IPS-18a (cell line): ENCODE data around the gene FZD2.
"Not testable (repeated sequence)": the region's sequence is repeated elsewhere in the genome, so short reads cannot be mapped to it uniquely, and the experiment has no call there.

Source experiments
- H3K27ac ChIP-seq: one replicate; pipeline ENCODE4 v1.5.1; 2013; ENCODE audit warnings: low read length
- H3K27me3 ChIP-seq: one replicate; pipeline ENCODE4 v1.6.1; 2013; ENCODE audit warnings: mild to moderate bottlenecking, low read length; ENCODE audit not compliant: control insufficient read depth, insufficient read depth
- H3K36me3 ChIP-seq: one replicate; pipeline ENCODE4 v1.6.1; 2013; ENCODE audit warnings: low read depth, low read length; ENCODE audit not compliant: control insufficient read depth
- H3K4me1 ChIP-seq: one replicate; pipeline ENCODE4 v1.6.1; 2013; ENCODE audit warnings: low read depth, low read length; ENCODE audit not compliant: control insufficient read depth
- H3K4me3 ChIP-seq: one replicate; pipeline ENCODE4 v1.5.1; 2013; ENCODE audit warnings: low read length
- H3K9ac ChIP-seq: one replicate; pipeline ENCODE4 v1.6.1; 2013; ENCODE audit warnings: mild to moderate bottlenecking, low read length, moderate library complexity
- H3K9me3 ChIP-seq: one replicate; pipeline ENCODE4 v1.6.1; 2013; ENCODE audit warnings: low read depth, low read length; ENCODE audit not compliant: control insufficient read depth

FZD2 gene

DNA sequence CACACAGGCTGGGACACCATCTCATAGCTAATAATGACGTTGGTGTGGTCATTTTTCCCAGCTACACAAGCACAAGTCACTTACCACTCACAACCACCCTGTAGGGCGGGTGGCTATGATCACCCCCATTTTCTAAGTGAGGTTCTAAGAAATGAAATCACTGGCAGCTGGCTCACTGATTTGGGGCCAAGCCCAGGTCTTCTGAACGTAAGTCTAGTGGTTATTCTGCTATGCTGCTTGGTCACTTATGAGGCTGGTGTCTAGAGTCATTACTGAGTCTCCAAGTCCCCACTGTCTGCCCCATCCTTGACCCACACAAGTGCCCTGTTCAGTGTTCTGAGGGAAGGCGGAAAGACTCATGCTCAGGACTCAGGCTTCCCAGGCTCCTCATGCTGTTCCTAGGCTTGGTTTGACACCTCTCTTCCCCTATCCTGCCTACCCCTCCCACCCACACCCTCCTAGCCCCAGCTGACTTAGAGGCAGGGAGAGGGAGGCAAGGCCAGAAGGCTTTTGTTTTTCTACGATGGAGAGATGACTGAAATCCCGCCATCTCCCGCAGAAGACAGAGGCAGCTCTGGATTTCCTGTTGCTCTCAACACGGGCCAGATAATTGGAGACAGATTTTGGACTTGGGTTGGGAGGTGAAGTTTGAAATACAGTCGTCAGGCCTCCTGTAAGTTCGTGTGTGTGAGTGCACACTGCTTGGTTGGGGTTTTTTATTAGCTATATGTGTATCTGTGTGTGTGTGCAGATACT is 32.2 kb downstream of the FZD2 start:
- Histone ChIP-seq H3K27me3 (no peaks in the 10 kb centered on the region), H3K9ac (no peak overlapping the region), H3K9me3 (no peaks in the 10 kb centered on the region), H3K36me3 (no peaks in the 10 kb centered on the region), H3K4me1 (no peaks in the 10 kb centered on the region), H3K4me3 (no peak overlapping the region), H3K27ac (no peak overlapping the region)

DNA sequence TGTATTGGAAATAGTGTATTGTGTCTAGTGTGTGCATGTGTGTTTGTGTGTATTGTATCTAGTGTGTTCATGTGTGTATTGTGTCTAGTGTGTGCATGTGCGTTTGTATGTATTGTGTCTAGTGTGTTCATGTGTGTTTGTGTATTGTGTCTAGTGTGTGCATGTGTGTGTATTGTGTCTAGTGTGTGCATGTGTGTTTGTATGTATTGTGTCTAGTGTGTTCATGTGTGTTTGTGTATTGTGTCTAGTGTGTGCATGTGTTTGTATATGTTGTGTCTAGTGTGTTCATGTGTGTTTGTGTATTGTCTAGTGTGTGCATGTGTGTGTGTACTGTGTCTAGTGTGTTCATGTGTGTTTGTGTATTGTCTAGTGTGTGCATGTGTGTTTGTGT is 32.8 kb downstream of the FZD2 start:
- H3K27ac ChIP-seq, H3K9ac ChIP-seq, H3K9me3 ChIP-seq, H3K4me3 ChIP-seq, H3K4me1 ChIP-seq, H3K36me3 ChIP-seq, H3K27me3 ChIP-seq: not testable (repeated sequence)

- H3K4me1 ChIP-seq, H3K27me3 ChIP-seq, H3K27ac ChIP-seq, H3K9me3 ChIP-seq, H3K36me3 ChIP-seq, H3K4me3 ChIP-seq, H3K9ac ChIP-seq: not testable (repeated sequence)
Measured at GRCh38 chr17:44590762-44591161, 33.5 kb downstream of the FZD2 start.

DNA sequence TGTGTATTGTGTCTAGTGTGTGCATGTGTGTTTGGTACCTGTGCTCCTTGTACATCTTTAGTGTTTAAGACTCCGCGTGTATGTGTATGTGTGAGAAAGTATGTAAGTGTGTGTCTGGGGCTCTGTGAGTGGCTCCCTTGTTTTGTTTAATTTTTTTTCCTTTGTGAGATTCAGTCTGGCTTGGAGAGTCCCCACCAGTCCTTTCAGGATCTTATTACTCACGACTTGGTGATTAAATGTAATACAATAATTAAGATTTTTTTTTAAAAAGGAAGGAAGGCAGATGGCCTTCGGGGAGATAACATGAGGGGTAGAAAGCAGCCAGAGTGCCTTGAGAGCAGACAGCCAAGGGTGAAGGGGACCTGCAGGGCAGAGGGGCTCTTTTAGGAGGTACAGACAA is 33.9 kb downstream of the FZD2 start:
- Histone ChIP-seq H3K9me3 (no peaks in the 10 kb centered on the region), H3K36me3 (no peaks in the 10 kb centered on the region), H3K27me3 (no peaks in the 10 kb centered on the region), H3K27ac (no peak overlapping the region), H3K4me3 (no peak overlapping the region), H3K9ac (no peak overlapping the region), H3K4me1 (no peaks in the 10 kb centered on the region)

DNA sequence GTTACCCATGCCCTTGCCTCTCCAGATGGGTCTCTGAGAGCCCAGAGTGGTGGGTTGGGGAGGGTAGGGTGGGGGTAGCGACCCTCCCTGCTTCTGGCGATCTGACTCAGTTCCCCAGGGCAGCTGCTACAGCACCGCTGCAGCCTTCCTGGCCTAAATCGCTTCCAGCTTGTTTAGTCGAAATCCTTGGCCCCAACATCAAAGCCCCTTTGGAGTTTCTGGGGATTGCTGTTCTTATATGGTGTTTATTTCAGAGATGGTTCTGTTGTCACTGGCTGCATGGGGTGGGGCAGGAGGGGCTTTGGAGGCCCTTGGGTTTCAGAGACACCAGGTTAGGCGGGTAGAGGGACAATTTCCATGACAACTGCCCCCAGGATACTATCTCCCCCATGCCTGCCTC is 35.9 kb downstream of the FZD2 start:
- H3K27me3 ChIP-seq, result no peaks in the 10 kb centered on the region
- no peak overlapping the region for H3K4me3 ChIP-seq
- H3K36me3 ChIP-seq, result no peaks in the 10 kb centered on the region
- H3K9me3 ChIP-seq, result no peaks in the 10 kb centered on the region
- no peak overlapping the region for H3K27ac ChIP-seq
- no peaks in the 10 kb centered on the region for H3K4me1 ChIP-seq
- no peak overlapping the region for H3K9ac ChIP-seq

GRCh38 chr17:44595216-44595775 is 38.0 kb downstream of the FZD2 start:
- Histone ChIP-seq H3K9me3 (no peaks in the 10 kb centered on the region), H3K9ac (no peak overlapping the region), H3K36me3 (no peaks in the 10 kb centered on the region), H3K27ac (no peak overlapping the region), H3K27me3 (no peaks in the 10 kb centered on the region), H3K4me3 (no peak overlapping the region), H3K4me1 (peaks cover 10% of the 10 kb centered on the region)

DNA sequence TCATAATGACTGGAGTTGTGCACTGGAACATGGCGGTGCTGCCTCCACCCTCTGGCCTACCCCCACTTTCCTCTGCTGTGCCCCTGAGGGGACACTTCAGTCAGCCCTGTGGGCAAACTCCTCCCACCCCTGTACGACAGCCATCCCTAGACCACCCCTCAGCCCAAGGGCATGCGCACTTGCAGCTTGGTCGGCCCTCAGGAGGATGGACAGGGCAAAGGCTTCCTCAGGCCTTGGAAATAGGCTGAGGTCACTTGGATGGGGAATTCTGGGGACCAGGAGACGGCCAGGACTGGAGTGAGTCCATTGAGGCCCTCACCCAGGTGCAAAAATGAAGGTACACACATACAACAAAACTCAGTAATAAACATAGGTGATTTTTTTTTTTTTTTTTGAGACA is 41.0 kb downstream of the FZD2 start:
- Histone ChIP-seq H3K4me1 (peaks cover 10% of the 10 kb centered on the region), H3K27me3 (no peaks in the 10 kb centered on the region)

DNA sequence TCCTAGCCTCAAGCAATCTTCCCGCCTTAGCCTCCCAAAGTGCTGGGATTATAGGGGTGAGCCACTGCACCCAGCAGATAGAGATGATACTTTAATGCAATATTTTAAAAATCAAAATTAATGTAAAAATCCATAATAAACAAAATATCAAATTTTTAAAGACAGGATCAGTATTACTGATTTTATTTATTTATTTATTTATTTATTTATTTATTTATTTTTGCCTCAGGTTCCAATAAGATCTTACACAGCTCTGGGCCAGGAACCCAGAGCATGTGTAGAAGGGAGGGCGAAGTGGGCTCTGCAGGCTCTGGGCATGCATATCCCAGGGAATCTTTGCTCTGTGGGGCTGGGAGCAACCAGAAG is 41.6 kb downstream of the FZD2 start:
- no peak overlapping the region for H3K9ac ChIP-seq
- peaks cover 10% of the 10 kb centered on the region for H3K4me1 ChIP-seq
- no peak overlapping the region for H3K27ac ChIP-seq
- H3K9me3 ChIP-seq, result no peaks in the 10 kb centered on the region
- no peaks in the 10 kb centered on the region for H3K36me3 ChIP-seq
- H3K4me3 ChIP-seq, result no peak overlapping the region
- no peaks in the 10 kb centered on the region for H3K27me3 ChIP-seq

More for the DNA sequence above, 41.0 kb downstream of the FZD2 start:
- Histone ChIP-seq H3K9ac (no peak overlapping the region), H3K27ac (no peak overlapping the region), H3K9me3 (no peaks in the 10 kb centered on the region), H3K4me3 (no peak overlapping the region), H3K36me3 (no peaks in the 10 kb centered on the region)

GRCh38 chr17:44599298-44600175 is 42.3 kb downstream of the FZD2 start:
- H3K36me3 ChIP-seq, result no peaks in the 10 kb centered on the region
- H3K4me1 ChIP-seq, result peaks cover 10% of the 10 kb centered on the region
- H3K9ac ChIP-seq, result no peak overlapping the region
- H3K27ac ChIP-seq, result no peak overlapping the region
- H3K9me3 ChIP-seq, result no peaks in the 10 kb centered on the region
- no peaks in the 10 kb centered on the region for H3K27me3 ChIP-seq
- no peak overlapping the region for H3K4me3 ChIP-seq

GRCh38 chr17:44601539-44601938 is 44.3 kb downstream of the FZD2 start:
- no peak overlapping the region for H3K4me3 ChIP-seq
- H3K4me1 ChIP-seq, result peaks cover 10% of the 10 kb centered on the region

DNA sequence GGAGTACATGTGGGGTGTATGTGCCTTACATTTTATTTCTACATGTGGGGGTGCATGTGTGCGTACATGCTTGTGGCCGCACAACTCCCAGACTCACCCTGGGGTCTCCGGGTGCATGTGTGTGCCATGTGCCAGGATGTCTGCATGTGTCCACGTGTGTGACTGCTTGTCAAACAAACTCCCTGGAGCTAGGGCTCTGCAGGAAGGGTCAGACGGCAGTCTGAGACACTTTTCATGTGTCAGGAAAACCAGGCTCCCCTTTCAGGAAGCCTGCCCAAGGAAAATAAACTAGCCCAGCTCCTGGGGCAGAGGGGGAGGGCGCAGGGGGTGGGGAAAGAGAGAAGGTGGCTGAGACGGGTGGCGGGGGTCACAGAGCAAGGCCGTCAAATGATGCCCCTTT is 44.7 kb downstream of the FZD2 start:
- Histone ChIP-seq H3K4me3 (no peak overlapping the region), H3K9me3 (no peaks in the 10 kb centered on the region), H3K36me3 (no peaks in the 10 kb centered on the region), H3K4me1 (peaks cover 10% of the 10 kb centered on the region), H3K9ac (no peak overlapping the region), H3K27me3 (no peaks in the 10 kb centered on the region), H3K27ac (no peak overlapping the region)

More at GRCh38 chr17:44601539-44601938, 44.3 kb downstream of the FZD2 start:
- no peak overlapping the region for H3K9ac ChIP-seq
- H3K9me3 ChIP-seq, result no peaks in the 10 kb centered on the region
- H3K27me3 ChIP-seq, result no peaks in the 10 kb centered on the region
- no peaks in the 10 kb centered on the region for H3K36me3 ChIP-seq
- no peak overlapping the region for H3K27ac ChIP-seq
